Left renal cortex interstitium (tissue), 4 donors: ENCODE measurements around the gene R3HCC1L. TPM values are rescaled to one million over a fixed set of nuclear protein-coding genes. Genes with fewer than 3 reads are reported as not detected.
"Not testable (repeated sequence)": the region's sequence is repeated elsewhere in the genome, so short reads cannot be mapped to it uniquely, and the experiment has no call there.

ENCODE experiments used
- DNase-seq, 4 donors: peaks; one replicate each; pipeline ENCODE4 v3.0.0-alpha.2; 2013; ENCODE audit warnings: low read depth in 4 of 4, low spot score in 2 of 4, missing footprints in 1 of 4
- polyA plus RNA-seq, 4 donors: library from polyadenylated mRNA; unstranded; fragments of 120-200 nt; gene quantifications; one replicate each; pipeline ENCODE4 v1.2.1, GENCODE V29; 2013; ENCODE audit not compliant: insufficient read length in 4 of 4

Gene R3HCC1L
- polyA plus RNA-seq, 4 donors, result 18.4 to 22.2 (median 20.6) TPM

DNA sequence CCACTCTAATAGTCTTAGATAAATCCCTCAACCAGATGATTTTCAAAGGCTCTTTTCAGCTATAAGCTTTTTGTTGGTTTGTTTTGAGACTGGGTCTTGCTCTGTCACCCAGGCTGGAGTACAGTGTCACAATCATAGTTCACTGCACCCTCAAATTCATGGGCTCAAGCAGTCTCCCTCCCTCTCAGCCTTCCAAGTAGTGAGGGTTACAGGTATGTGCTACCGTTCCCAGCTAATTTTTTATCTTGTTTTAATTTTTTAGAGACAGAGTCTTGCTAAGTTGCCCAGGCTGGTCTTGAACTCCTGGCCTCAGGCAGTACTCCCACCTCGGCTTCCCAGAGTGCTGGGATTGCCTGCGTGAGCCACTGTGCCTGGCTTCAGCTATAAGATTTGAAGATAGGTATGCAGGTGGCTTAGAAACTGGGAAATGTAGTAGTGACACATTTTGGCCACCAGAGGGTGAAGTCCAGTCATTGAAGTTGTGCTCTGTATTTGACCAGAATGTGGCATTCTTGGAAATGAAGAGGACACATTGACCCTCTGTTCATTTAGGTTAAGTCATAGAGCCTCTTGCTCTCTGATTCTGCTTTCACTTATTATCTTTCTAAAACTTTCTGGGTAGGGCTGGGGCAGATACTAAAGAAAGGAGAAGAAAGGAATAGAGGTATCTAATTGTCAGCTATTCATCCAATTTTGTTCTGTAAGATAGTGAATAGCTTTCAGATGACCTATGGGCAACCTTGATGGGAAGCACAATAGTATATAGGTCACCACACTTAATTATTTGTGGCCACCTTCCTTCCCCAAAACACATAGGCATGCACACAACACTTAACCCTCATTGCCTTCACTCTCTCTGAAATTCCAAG is 36.0 kb downstream of the R3HCC1L start:
- peak in 2 of 4 donors; percentile 26 to 51 for DNase-seq

DNA sequence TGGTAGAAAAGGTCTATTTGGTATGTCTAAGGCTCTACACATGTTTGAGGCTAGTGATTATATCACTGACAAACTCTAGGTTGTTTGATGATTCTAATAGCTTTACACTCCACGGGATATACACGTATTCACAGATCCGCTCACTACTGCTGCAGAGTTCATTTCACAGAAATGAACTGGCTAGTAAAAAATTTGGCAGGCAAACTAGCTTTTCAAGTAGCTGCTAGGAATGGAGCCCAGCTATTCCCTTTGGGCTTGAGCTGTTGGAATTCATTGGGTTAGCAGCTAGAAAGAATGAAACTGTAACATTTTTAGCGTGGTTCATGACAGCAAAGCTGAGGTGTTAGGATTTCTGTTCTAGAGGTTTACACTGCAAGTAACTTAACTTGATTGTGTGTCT is 37.6 kb downstream of the R3HCC1L start:
- no peak for DNase-seq

DNA sequence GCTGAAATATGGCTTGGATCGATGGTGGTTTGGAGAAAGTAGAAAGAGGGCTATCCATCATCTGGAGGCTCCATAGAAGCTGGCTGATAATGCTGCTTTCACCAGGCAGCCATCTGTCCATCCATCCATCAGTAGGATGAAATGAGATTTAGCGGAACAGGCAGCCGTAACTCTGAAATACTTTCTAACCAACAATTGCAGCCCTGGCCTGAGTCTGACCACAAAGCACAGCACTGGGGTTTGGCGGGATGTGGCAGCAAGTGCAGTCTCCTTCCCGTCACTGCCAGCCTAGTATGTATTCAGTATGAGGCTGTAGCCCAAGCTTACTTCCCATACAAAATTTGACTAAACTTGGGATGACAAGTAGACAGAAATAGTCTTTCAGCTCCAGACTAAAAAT is 38.0 kb downstream of the R3HCC1L start:
- no peak for DNase-seq

DNA sequence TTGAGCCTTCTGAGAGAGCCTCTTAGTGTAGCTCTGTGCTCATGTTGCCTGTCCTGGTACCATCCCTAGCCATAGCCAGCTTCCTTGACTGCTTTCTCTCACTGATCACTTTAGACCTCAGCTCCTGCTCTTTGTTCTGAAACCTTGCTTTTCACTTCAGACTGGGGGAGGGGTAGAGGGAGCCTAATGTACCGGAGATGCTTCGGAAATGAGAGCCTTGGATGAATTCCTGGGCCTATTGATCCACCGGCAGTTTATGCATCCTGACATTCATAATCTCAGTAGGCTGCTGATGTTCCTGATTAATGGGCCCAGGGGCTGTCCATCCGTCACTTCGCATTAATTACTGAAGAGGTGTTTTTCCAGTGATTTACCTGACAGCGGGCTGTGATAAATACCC is 38.8 kb downstream of the R3HCC1L start:
- DNase-seq, result no peak

DNA sequence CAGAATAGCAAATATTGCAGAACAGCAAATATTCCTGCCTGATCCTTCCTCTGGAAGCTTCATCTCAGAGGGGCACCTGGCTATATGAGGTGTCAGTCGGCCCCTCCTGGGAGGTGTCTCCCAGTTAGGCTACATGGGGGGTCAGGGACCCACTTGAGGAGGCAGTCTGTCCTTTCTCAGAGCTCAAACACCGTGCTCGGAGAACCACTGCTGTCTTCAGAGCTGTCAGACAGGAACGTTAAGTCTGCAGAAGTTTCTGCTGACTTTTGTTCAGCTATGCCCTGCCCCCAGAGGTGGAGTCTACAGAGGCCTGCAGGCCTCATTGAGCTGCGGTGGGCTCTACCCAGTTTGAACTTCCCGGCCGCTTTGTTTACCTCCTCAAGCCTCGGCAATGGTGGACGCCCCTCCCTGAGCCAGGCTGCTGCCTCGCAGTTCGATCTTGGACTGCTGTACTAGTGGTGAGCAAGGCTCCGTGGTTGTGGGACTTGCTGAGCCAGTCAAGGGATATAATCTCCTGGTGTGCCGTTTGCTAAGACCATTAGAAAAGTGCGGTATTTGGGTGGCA is 48.0 kb downstream of the R3HCC1L start:
- DNase-seq, result not testable (repeated sequence)

DNA sequence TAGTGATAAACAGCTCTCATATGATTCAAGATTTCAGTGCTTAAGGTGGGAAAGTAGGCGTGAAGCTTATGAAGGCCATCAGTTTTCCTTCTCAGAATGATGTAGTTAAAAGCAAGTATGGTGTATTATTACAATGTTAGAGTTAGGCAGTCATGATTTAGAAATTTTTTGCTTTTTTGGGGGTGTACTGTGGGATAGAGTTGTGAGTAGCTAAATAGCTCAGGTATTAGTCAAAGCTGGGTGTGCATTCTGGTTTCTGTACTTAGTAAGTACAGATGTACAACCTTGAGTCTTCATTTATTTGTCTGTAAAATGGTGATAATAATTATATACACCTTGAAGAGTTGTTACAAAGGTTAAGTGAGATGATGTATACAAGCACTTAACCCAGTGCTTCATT is 52.2 kb downstream of the R3HCC1L start:
- no peak for DNase-seq

DNA sequence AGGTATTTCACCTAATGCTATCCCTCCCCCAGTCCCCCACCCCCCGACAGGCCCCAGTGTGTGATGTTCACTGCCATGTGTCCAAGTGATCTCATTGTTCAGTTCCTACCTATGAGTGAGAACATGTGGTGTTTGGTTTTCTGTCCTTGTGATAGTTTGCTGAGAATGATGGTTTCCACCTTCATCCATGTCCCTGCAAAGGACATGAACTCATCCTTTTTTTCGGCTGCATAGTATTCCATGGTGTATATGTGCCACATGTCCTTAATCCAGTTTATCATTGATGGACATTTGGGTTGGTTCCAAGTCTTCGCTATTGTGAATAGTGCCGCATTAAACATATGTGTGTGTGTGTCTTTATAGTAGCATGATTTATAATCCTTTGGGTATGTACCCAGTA is 56.3 kb downstream of the R3HCC1L start:
- not testable (repeated sequence) for DNase-seq

DNA sequence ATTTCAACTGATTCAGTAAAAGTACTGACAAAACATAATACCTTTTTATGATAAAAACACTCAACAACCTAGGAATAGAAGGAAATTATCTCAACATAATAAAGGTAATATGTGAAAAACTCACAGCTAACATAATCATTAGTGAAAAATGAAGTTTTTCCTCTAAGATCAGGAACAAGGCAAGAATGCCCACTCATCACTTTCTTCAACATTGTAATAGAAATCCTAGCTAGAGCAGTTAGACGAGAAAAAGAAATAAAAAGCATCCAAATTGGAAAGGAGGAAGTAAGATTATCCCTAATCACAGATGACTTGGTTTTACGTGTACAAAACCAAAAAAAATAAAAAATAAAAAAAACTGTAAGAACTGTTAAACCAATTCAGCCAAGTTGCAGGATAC is 58.6 kb downstream of the R3HCC1L start:
- no peak for DNase-seq

DNA sequence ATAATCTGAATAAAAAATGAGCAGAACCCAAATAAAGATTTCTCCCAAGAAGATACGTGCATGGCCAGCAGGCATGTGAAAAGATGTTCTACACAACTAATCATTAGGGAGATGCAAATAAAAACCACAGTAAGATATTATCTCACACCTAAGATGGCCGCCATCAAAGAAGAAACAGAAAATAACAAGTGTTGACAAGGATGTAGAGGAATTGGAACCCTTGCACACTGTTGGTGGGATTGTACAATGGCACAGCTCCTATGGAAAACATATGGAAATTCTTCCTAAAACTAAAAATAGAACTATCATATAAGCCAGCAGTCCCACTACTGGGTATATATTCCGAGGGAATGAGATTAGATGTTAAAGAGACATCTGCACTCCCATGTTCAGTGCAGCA is 60.2 kb downstream of the R3HCC1L start:
- no peak for DNase-seq

DNA sequence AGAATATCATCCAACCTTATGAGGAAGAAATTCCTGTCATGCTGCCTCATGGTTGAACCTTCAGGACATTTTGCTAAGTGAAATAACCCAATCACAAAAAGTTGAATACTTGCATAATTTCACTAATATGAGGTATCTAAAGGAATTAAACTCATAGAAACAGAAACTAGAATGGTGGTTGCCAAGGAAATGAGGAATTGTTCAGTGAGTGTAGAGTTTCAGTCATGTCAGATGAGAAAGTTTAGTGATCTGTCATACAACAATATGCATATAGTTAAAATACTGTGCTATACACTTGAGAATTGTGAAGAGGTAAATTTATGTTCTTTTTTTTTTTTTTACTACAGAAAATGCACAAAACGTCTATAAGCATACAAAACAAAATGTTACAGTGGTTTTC is 60.7 kb downstream of the R3HCC1L start:
- no peak for DNase-seq

DNA sequence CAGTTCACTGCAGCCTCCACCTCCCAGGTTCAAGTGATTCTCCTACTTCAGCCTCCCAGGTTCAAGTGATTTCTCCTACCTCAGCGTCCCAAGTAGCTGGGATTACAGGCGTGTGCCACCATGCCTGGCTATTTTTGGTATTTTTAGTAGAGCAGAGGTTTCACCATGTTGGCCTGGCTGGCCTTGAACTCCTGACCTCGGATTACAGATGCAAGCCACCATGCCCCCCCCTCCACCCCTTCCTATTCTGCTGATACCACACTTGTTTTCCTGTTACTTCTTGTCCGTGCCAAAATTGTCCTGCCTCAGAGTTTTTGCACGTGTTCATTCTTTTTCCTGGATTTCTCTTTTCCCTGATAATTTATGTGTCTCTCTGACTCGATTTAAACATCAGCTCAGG is 62.5 kb downstream of the R3HCC1L start:
- no peak for DNase-seq

DNA sequence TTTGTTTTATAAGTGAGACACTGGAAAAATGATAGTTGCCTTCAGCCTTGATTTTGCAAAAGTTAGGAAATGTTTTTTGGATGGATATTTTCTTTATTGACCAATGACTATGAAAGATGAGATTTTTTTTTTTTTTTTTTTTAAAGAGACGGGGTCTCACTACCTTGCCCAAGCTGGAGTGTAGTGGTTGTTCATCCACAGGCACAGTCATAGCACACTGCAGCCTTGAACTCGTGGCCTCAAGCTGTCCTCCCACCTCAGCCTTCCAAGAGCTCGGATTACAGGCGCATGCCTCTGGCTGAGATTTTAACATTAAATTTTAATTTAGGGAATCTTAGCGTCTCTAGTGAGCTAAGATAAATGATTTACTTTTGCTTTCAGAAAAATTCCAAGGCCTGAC is 67.3 kb downstream of the R3HCC1L start:
- DNase-seq, result no peak

DNA sequence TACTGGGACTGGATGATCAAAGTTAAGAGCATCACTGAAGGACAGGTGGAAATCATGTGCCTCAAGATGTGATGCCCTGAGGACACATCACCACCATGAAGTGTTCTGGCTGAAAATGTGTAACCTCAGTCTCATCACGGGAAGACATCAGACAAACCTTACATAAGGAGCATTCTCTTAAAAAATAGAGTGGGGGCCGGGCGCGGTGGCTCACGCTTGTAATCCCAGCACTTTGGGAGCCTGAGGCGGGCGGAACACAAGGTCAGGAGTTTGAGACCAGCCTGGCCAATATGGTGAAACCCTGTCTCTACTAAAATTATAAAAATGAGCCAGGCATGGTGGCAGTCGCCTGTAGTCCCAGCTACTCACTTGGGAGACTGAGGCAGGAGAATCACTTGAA is 67.9 kb downstream of the R3HCC1L start:
- DNase-seq, result no peak

DNA sequence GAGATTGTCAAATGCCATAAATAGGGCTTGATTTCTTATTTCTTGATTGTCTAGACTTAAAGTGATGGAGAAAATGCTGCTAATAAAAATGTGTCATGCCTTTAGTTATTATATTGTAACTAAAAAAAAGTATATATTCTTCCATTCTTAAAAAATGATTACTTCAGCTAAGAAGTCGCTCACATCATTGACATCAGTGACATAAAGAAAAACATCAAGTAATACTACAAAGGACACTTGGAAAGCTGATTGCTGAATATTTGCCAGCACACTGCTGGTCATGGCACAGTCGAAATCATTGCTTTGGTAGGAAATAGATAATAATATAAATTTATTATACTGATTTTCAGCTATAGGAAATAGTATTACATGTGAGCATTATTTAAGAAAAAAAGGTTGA is 70.9 kb downstream of the R3HCC1L start:
- DNase-seq, result no peak

DNA sequence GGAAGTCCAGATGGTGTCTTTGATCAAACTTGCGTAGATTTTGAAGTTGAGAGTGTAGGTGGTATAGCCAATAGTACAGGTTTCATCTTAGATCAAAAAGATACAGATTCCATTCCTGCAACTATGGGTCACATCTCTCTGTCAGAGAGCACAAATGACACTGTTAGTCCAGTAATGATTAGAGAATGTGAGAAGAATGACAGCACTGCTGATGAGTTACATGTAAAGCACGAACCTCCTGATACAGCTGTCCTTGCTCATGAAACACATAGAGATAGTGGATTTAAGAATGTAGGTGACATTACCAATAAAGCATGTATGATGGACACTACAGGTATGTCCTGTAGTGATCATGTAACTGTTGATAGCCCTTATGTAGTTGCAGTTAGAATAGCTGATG is 74.5 kb downstream of the R3HCC1L start:
- DNase-seq, result no peak

DNA sequence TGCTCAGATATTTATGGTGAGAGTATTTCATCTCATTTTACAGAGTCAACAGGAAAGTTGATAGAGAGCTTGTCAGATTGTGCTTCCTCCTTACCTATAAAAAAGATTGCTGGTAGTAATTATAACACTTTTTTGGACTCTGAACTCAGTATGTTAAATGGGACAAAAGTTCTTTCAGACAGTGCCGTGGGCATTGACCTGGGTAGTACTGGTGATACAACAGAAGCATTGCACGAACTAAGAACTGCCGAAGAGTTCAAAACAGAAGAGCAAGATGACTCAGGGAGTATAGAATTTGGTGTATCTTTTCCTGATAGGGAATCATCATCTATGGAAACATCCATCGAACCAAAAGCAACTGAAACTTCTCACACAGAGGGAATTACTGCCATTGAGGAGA is 75.0 kb downstream of the R3HCC1L start:
- DNase-seq, result no peak

DNA sequence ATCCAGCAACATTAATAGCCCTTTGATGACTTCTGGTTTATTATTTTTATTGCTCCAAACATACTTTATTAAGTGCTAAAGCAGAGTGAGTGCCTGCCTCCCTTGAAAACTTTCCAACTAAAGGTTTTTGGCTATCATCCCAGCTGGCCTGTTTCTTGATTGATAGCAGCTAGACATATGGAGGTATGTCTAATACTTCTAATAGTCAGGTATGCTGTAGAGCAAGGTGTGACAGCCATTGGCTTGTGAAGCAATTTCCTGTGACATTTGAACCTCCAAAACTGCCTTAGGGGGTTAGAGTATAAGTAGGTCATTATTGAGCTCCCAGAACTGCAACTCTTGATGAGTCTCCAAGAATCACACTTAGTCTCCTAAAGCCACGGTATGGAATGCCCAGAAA is 77.7 kb downstream of the R3HCC1L start:
- DNase-seq, result no peak

DNA sequence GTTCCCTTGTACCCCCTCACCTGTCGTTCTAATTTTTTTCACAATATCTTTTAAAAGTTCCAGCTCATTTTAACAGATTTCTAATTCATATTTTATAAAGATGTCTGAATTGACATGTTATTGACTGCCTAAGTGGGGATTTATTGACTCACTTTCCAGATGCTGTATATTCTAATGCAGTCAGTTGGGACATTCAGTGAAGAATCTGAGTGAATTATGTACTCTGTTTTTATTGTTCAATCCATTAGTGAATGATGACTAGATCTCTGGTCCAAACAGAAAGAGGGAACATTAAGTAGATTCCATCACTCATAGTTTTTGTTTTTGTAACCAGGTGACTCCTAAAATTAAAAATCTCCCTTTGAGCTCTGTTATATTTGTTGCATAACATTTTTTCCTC is 79.3 kb downstream of the R3HCC1L start:
- no peak for DNase-seq

DNA sequence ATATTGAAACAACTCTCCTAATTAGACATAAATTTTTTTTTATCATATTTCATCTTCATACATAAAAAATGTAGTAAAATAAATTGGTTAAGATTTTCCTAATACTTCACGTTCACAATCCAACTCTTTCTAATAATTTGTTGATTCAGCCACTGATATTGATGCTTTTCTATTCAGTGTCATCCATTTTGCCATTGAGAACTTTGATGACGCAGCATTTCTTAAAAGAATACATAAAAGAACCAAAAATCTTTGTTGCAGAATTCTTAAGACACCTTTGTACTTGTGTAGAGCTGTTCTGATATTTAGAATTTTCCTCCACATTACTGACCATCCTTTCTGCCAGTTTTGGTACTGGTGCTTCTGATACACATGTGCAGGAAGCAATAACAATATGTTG is 80.9 kb downstream of the R3HCC1L start:
- DNase-seq, result no peak

DNA sequence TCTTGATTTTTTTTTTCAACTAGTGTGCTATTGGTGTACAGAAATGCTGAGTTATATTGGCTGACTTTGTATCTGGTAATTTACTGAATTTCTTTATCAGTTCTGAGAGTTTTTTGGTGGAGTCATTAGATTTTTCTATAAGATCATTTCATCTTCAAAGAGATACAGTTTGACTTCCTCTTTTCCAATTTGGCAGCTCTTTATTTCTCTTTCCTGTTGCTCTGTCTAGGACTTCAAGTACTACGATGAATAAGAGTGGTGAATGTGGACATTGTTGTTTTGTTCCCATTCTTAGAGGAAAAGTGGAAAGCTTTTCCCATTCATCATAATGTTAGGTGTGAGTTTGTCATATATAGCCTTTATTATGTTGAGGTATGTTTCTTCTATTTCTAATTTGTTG is 83.3 kb downstream of the R3HCC1L start:
- DNase-seq, result no peak

DNA sequence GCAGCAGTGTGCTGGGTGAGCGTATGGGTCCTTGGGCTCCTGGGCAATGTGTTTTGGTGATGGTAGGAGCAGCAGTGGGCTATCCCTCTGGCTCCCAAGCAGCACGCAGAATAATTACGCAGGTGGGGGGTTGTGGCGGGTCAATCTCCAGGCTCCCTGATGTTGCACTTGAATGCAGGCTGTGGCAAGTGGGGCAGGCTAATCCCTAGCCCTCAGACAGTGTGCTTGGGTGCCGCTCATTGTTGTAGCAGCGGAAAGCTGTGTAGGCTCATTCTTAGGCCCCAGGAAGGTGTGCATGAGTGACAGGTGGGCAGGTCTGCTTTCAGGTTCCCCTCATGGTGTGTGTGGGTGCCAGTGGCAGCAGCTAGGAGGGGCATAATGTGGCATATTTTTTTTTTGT is 89.4 kb downstream of the R3HCC1L start:
- no peak for DNase-seq

DNA sequence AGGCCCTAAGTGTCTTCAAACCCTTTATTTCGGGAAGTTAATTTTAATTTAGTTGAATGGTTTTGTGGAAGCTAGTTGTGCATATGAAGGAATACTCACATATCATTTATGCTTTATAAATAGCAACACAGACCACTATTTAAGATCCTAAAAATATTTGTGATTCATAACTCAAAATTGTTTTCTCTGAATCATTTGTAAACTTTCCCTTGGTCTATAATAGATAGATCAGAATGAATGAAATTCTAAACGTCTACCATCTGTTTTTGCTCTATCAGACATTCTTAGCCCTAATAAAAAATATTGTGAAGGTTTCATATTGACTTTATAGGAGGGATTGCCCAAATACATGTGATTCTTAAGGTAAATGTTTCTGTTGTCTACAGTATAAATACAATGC is 90.1 kb downstream of the R3HCC1L start:
- no peak for DNase-seq

DNA sequence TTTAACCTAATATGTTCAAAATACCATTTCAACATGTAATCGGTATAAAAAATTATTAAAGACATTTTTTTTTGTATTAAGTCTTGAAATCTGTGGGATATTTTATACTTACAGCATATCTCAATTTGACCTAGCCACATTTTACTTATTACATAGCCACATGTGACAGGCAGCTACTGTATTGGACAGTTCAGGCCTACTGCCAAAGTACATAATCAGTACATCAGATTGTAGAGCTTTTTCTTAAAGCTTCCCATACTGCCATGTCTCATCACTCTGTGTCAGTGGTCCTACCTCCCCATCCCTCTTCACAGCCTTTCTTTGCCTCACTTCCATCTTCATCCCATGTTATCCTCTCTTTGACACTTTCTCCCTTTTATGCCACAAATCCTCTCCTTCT is 90.5 kb downstream of the R3HCC1L start:
- no peak for DNase-seq
